H1 (cell line): Measurements from ENCODE around the gene TMEM209. TPM values are rescaled to one million over a fixed set of nuclear protein-coding genes. Genes with fewer than 3 reads are reported as not detected.

Experiments used
- CTCF ChIA-PET: fragments of 300-600 bp; sonication (Branson Sonifier 250); formaldehyde crosslinking; loops from one replicate; lab custom pipeline; 2021; ENCODE audit not compliant: partially characterized antibody; lab: Charles Lee
- POLR2A ChIA-PET: fragments of 300-600 bp; sonication (Branson Sonifier 250); formaldehyde crosslinking; loops from one replicate; lab custom pipeline; 2021; ENCODE audit warnings: inconsistent platforms; ENCODE audit not compliant: partially characterized antibody; lab: Charles Lee
- DNase-seq, 2 experiments: peaks; one replicate each; pipeline versions ENCODE4 v3.0.0 to v3.0.0-alpha.2; 2010 to 2022; ENCODE audit warnings: low spot score in 2 of 2, low read depth in 1 of 2, mixed read lengths in 1 of 2
- FAIRE-seq: peaks from 2 replicates; lab custom pipeline; 2011; peaks lifted over from hg19 to GRCh38; lab: Jason Lieb, UNC
- H2AFZ ChIP-seq: 2 replicates; pipeline ENCODE4 v1.8.1; 2012; ENCODE audit warnings: low read length, inconsistent platforms
- H2AK5ac ChIP-seq: 2 replicates; pipeline ENCODE4 v1.6.1; 2013; ENCODE audit warnings: low read depth, low read length
- H2BK120ac ChIP-seq: replicated peaks from 2 replicates; pipeline ENCODE3; 2013; ENCODE audit warnings: low read depth, low read length, inconsistent platforms
- H2BK12ac ChIP-seq: 2 replicates; pipeline ENCODE4 v1.6.1; 2013; ENCODE audit warnings: low read depth, low read length
- H2BK15ac ChIP-seq: 2 replicates; pipeline ENCODE4 v1.6.1; 2013; ENCODE audit warnings: low read length
- H2BK20ac ChIP-seq: 2 replicates; pipeline ENCODE4 v1.6.1; 2013; ENCODE audit warnings: low read length
- H2BK5ac ChIP-seq: 2 replicates; pipeline ENCODE4 v1.6.1; 2013; ENCODE audit warnings: low read depth, low read length
- H3K14ac ChIP-seq: 2 replicates; pipeline ENCODE4 v1.6.1; 2013; ENCODE audit warnings: inconsistent platforms; ENCODE audit not compliant: insufficient read length
- H3K18ac ChIP-seq: 2 replicates; pipeline ENCODE4 v1.6.1; 2013; ENCODE audit warnings: low read length; ENCODE audit errors: extremely low read depth
- H3K23ac ChIP-seq: 2 replicates; pipeline ENCODE4 v1.6.1; 2013; ENCODE audit warnings: inconsistent platforms; ENCODE audit not compliant: insufficient read length
- H3K23me2 ChIP-seq: 2 replicates; pipeline ENCODE4 v1.6.1; 2013; ENCODE audit warnings: low read depth, low read length
- H3K27ac ChIP-seq: 2 replicates; pipeline ENCODE4 v1.6.1; 2011; ENCODE audit warnings: low read depth, low read length, inconsistent platforms
- H3K27me3 ChIP-seq, 4 experiments: replicated peaks in 1 of 4; 1 replicate in 1 of 4; 2 replicates in 3 of 4; pipeline versions ENCODE4 v1.6.1 to v1.8.1; 2011 to 2013; ENCODE audit warnings: low read length in 3 of 4, mild to moderate bottlenecking in 3 of 4, inconsistent platforms in 2 of 4, mixed read lengths in 2 of 4, moderate library complexity in 1 of 4; ENCODE audit not compliant: control insufficient read depth in 3 of 4, insufficient read depth in 3 of 4; ENCODE audit errors: extremely low read depth in 1 of 4
- H3K36me3 ChIP-seq, 4 experiments: 2 replicates each; pipeline versions ENCODE4 v1.6.1 to v1.8.1; 2011 to 2013; ENCODE audit warnings: mild to moderate bottlenecking in 4 of 4, low read length in 3 of 4, moderate library complexity in 2 of 4, control low read depth in 1 of 4, inconsistent platforms in 1 of 4; ENCODE audit not compliant: insufficient read depth in 4 of 4, control insufficient read depth in 2 of 4
- H3K4ac ChIP-seq: replicated peaks from 2 replicates; pipeline ENCODE3; 2013; ENCODE audit warnings: low read length, low read depth, mixed read lengths, inconsistent platforms; ENCODE audit not compliant: insufficient read length
- H3K4me1 ChIP-seq, 4 experiments: replicated peaks in 1 of 4; 1 replicate in 1 of 4; 2 replicates in 3 of 4; pipeline versions ENCODE4 v1.6.1 to v1.8.1; 2011 to 2013; ENCODE audit warnings: low read length in 3 of 4, inconsistent platforms in 2 of 4, mixed read lengths in 1 of 4; ENCODE audit not compliant: insufficient read depth in 4 of 4, control insufficient read depth in 3 of 4
- H3K4me2 ChIP-seq, 2 experiments: 2 replicates each; pipeline versions ENCODE4 v1.6.1 to v1.8.1; 2011 to 2013; ENCODE audit warnings: low read depth in 2 of 2, low read length in 2 of 2, control low read depth in 1 of 2, inconsistent platforms in 1 of 2, mild to moderate bottlenecking in 1 of 2; ENCODE audit not compliant: insufficient read depth in 1 of 2
- H3K4me3 ChIP-seq, 4 experiments: fragments of 200-600, 300-600 bp in 1 of 4; sonication (generic), shearing (Covaris generic), sonication (Bioruptor Twin) in 1 of 4; 2 replicates each; pipeline versions ENCODE4 v1.5.1 to v1.8.1; 2011 to 2016; ENCODE audit warnings: low read length in 4 of 4, low read depth in 3 of 4, control low read depth in 2 of 4, inconsistent platforms in 2 of 4, mild to moderate bottlenecking in 2 of 4, mixed read lengths in 1 of 4, moderate library complexity in 1 of 4; ENCODE audit not compliant: insufficient read depth in 2 of 4; ENCODE audit errors: extremely low read depth in 1 of 4
- H3K56ac ChIP-seq: replicated peaks from 2 replicates; pipeline ENCODE3; 2013; ENCODE audit warnings: low read depth, mild to moderate bottlenecking, mixed read lengths, low read length, inconsistent platforms; ENCODE audit not compliant: insufficient read length
- H3K79me1 ChIP-seq: 2 replicates; pipeline ENCODE4 v1.6.1; 2013; ENCODE audit warnings: low read depth, low read length, control low read depth
- H3K79me2 ChIP-seq, 2 experiments: 2 replicates each; pipeline versions ENCODE4 v1.6.1 to v1.8.1; 2012 to 2013; ENCODE audit warnings: low read length in 2 of 2, mild to moderate bottlenecking in 2 of 2, inconsistent platforms in 1 of 2; ENCODE audit not compliant: insufficient read depth in 2 of 2, control insufficient read depth in 1 of 2
- H3K9ac ChIP-seq, 4 experiments: replicated peaks in 1 of 4; 1 replicate in 1 of 4; 2 replicates in 3 of 4; pipeline versions ENCODE4 v1.6.1 to v1.8.1; 2011 to 2013; ENCODE audit warnings: low read depth in 3 of 4, low read length in 3 of 4, control low read depth in 2 of 4, mild to moderate bottlenecking in 2 of 4, moderate library complexity in 2 of 4, inconsistent platforms in 1 of 4; ENCODE audit errors: extremely low read depth in 1 of 4
- H3K9me3 ChIP-seq, 2 experiments: 2 replicates each; pipeline versions ENCODE4 v1.6.1 to v1.8.1; 2012 to 2013; ENCODE audit warnings: mild to moderate bottlenecking in 2 of 2, moderate library complexity in 2 of 2, control low read depth in 1 of 2, inconsistent platforms in 1 of 2, low read depth in 1 of 2, low read length in 1 of 2, mixed read lengths in 1 of 2; ENCODE audit not compliant: insufficient read depth in 2 of 2
- H4K20me1 ChIP-seq, 2 experiments: replicated peaks in 1 of 2; 2 replicates each; pipeline versions ENCODE3 to v1.8.1; 2011 to 2013; ENCODE audit warnings: inconsistent platforms in 2 of 2, low read length in 2 of 2, mild to moderate bottlenecking in 1 of 2; ENCODE audit not compliant: insufficient read depth in 2 of 2, control insufficient read depth in 1 of 2
- H4K5ac ChIP-seq: 2 replicates; pipeline ENCODE4 v1.6.1; 2013; ENCODE audit warnings: low read length, low read depth, mixed read lengths, inconsistent platforms; ENCODE audit not compliant: insufficient read length
- H4K8ac ChIP-seq: 2 replicates; pipeline ENCODE4 v1.8.0; 2013; ENCODE audit warnings: mild to moderate bottlenecking, moderate library complexity, low read length, inconsistent platforms; ENCODE audit not compliant: insufficient read depth; ENCODE audit errors: extremely low read depth
- H4K91ac ChIP-seq: replicated peaks from 2 replicates; pipeline ENCODE3; 2013; ENCODE audit warnings: low read length, mixed read lengths, inconsistent platforms; ENCODE audit not compliant: insufficient read length
- CHD1 ChIP-seq: IDR thresholded peaks from 2 replicates; pipeline ENCODE4 v1.6.1; 2012; ENCODE audit warnings: low read depth, low read length, improper control_type of control experiment
- EGR1 ChIP-seq: IDR thresholded peaks from 2 replicates; pipeline ENCODE4 v1.6.1; 2011; ENCODE audit warnings: low read depth, low read length, borderline replicate concordance
- GABPA ChIP-seq: IDR thresholded peaks from 2 replicates; pipeline ENCODE4 v1.6.1; 2011; ENCODE audit warnings: mild to moderate bottlenecking, low read length, moderate library complexity, borderline replicate concordance; ENCODE audit not compliant: insufficient read depth
- WGBS, 2 experiments: shearing (Covaris generic) in 1 of 2; methylation state at CpG; one replicate each; pipeline versions ENCODE4 v1.1.6 to v1.1.7; 2013 to 2015; ENCODE audit warnings: low lambda C conversion rate in 2 of 2, mixed read lengths in 2 of 2, inconsistent platforms in 1 of 2, low coverage in 1 of 2, missing lambda C conversion rate in 1 of 2; ENCODE audit not compliant: insufficient replicate concordance in 2 of 2, insufficient coverage in 1 of 2, insufficient read length in 1 of 2; ENCODE audit errors: extremely low coverage in 1 of 2, missing lambda C conversion rate in 1 of 2; 5-methylcytosine and 5-hydroxymethylcytosine counted together
- polyA plus RNA-seq, 7 experiments: library from polyadenylated mRNA; depleted of rRNA in 3 of 7; stranded (reverse) in 5 of 7; unstranded in 2 of 7; fragments of >200 nt in 5 of 7; fragments of 200-250 nt in 2 of 7; gene quantifications; 1 replicate in 5 of 7; 2 replicates in 1 of 7; 4 replicates in 1 of 7; pipeline versions ENCODE4 v1.2.1 to v1.2.3, GENCODE V29; 2011 to 2013; ENCODE audit warnings: missing spikeins in 2 of 7, mixed read lengths in 2 of 7
- total RNA-seq: library from RNA; stranded (reverse); fragmentation: NEBNext Ultra II Directional; extraction: Animal tissue kit (Norgen Biotek cat#: 25700); gene quantifications from 2 replicates; pipeline ENCODE4 v1.2.1, GENCODE V29; 2021
- TF ChIP-seq, protein P1 (sequence below), 3 experiments: IDR thresholded peaks; 1 replicate in 2 of 3; 2 replicates in 1 of 3; pipeline versions ENCODE4 v1.5.1 to v1.6.1; 2011; ENCODE audit warnings: low read length in 3 of 3, mild to moderate bottlenecking in 3 of 3, inconsistent platforms in 2 of 3, low read depth in 1 of 3, moderate library complexity in 1 of 3; ENCODE audit not compliant: insufficient read depth in 1 of 3; ENCODE audit errors: control extremely low read depth in 1 of 3

Gene TMEM209
- total and polyA plus RNA-seq, 2 of the 8 experiments (the other 6 are each of a cell fraction or from before 2014, with no cell fraction given), result 28.5 to 30.5 TPM

DNA sequence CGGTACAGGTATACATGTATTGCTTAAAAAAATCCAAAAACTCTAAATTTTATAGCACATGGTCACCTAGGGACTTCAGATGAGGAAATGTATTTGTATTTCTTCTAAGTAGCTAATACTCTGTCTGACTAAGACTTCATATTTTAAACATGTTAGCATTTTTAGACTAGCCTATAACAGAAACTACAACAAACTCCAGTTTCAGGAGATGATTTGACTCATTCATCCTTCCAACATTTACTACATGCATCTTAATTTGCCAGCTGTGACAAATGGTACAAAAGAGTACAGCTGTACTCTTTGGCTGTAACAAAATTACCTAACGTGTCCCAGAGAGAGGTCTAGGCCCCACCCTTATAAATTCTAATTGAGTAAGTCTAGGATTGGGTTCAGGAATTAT lies 22.2 kb downstream of the TMEM209 start:
- POLR2A ChIA-PET, result interaction anchor here (1.2 kb wide), 1 partner anchor 22 kb away, joined by 3 read pairs; the partner anchor contains the start of gene TMEM209
- no peak overlapping the region for H2BK20ac ChIP-seq
- no peak overlapping the region for H2BK12ac ChIP-seq
- no peak overlapping the region for H3K56ac ChIP-seq
- no peak overlapping the region for H4K91ac ChIP-seq
- no peak overlapping the region for H2BK15ac ChIP-seq
- no peak overlapping the region for H3K18ac ChIP-seq
- H3K23ac ChIP-seq, result no peak overlapping the region
- no peak overlapping the region for H2AFZ ChIP-seq
- H3K4me3 ChIP-seq, result no peak overlapping the region
- no peaks in the 10 kb centered on the region for H3K9me3 ChIP-seq
- H3K36me3 ChIP-seq, result peaks cover 7 to 47% (median 25%) of the 10 kb centered on the region in 4 experiments
- no peak for FAIRE-seq
- 59% methylated on average over 2 of the region's 2 CpGs; no CpG with 5 or more reads in 1 of the 2 experiments for WGBS, 2 experiments
- H3K4me1 ChIP-seq, result no peaks in the 10 kb centered on the region
- H3K27me3 ChIP-seq, result no peaks in the 10 kb centered on the region
- no peak overlapping the region for H4K8ac ChIP-seq
- CTCF ChIA-PET, result interaction anchor here (0.6 to 1.0 kb wide), 3 partner anchors 9 to 722 kb away, joined by 3 to 5 read pairs (median 3); no protein-coding TSS in a partner anchor
- no peak overlapping the region for H3K4ac ChIP-seq
- H3K23me2 ChIP-seq, result no peaks in the 10 kb centered on the region
- H3K4me2 ChIP-seq, result no peak overlapping the region
- H3K79me1 ChIP-seq, result no peaks in the 10 kb centered on the region
- H2BK5ac ChIP-seq, result no peak overlapping the region
- H4K5ac ChIP-seq, result no peak overlapping the region
- DNase-seq, result no peak
- H3K79me2 ChIP-seq, result no peaks in the 10 kb centered on the region
- H3K14ac ChIP-seq, result no peak overlapping the region
- no peak overlapping the region for H2AK5ac ChIP-seq
- no peaks in the 10 kb centered on the region for H4K20me1 ChIP-seq
- no peak overlapping the region for H2BK120ac ChIP-seq
- no peak overlapping the region for H3K9ac ChIP-seq
- no peak overlapping the region for H3K27ac ChIP-seq
- TF ChIP-seq CHD1 (no peak), EGR1 (no peak), GABPA (no peak)
- TF ChIP-seq, protein P1, sequence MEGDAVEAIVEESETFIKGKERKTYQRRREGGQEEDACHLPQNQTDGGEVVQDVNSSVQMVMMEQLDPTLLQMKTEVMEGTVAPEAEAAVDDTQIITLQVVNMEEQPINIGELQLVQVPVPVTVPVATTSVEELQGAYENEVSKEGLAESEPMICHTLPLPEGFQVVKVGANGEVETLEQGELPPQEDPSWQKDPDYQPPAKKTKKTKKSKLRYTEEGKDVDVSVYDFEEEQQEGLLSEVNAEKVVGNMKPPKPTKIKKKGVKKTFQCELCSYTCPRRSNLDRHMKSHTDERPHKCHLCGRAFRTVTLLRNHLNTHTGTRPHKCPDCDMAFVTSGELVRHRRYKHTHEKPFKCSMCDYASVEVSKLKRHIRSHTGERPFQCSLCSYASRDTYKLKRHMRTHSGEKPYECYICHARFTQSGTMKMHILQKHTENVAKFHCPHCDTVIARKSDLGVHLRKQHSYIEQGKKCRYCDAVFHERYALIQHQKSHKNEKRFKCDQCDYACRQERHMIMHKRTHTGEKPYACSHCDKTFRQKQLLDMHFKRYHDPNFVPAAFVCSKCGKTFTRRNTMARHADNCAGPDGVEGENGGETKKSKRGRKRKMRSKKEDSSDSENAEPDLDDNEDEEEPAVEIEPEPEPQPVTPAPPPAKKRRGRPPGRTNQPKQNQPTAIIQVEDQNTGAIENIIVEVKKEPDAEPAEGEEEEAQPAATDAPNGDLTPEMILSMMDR (IDR thresholded peaks at IDR 0.05; ENCODE audit: control extremely low read depth in 1 of 3, insufficient read depth in 1 of 3, low read depth in 1 of 3, low read length in 3 of 3), result no peak
